H1 (cell line): Measurements from ENCODE around the gene CEACAM21.

Experiments
- BRCA1 ChIP-seq: IDR thresholded peaks from 2 replicates; pipeline ENCODE4 v1.6.1; 2012; ENCODE audit warnings: low read depth, low read length, improper control_type of control experiment
- EP300 ChIP-seq, 2 experiments: IDR thresholded peaks; 1 replicate in 1 of 2; 2 replicates in 1 of 2; pipeline ENCODE4 v1.6.1; 2011 to 2012; ENCODE audit warnings: low read depth in 2 of 2, low read length in 2 of 2, mild to moderate bottlenecking in 2 of 2, borderline replicate concordance in 1 of 2, inconsistent platforms in 1 of 2, moderate library complexity in 1 of 2
- POLR2AphosphoS5 ChIP-seq: IDR thresholded peaks from 2 replicates; pipeline ENCODE4 v1.6.1; 2011; ENCODE audit warnings: low read depth, low read length
- POU5F1 ChIP-seq: IDR thresholded peaks from 2 replicates; pipeline ENCODE4 v1.6.1; 2011; ENCODE audit warnings: low read depth, mild to moderate bottlenecking, low read length, moderate library complexity
- RFX5 ChIP-seq: IDR thresholded peaks from 2 replicates; pipeline ENCODE4 v1.6.1; 2011; ENCODE audit warnings: low read depth, low read length, improper control_type of control experiment, borderline replicate concordance
- SIX5 ChIP-seq: IDR thresholded peaks from 2 replicates; pipeline ENCODE4 v1.6.1; 2011; ENCODE audit warnings: mild to moderate bottlenecking, low read depth, low read length
- TF ChIP-seq, protein P1 (sequence below), 3 experiments: IDR thresholded peaks; 1 replicate in 2 of 3; 2 replicates in 1 of 3; pipeline versions ENCODE4 v1.5.1 to v1.6.1; 2011; ENCODE audit warnings: low read length in 3 of 3, mild to moderate bottlenecking in 3 of 3, inconsistent platforms in 2 of 3, low read depth in 1 of 3, moderate library complexity in 1 of 3; ENCODE audit not compliant: insufficient read depth in 1 of 3; ENCODE audit errors: control extremely low read depth in 1 of 3
- TF ChIP-seq, protein P2 (sequence below): IDR thresholded peaks from 2 replicates; pipeline ENCODE4 v1.6.1; 2011; ENCODE audit warnings: low read length, improper control_type of control experiment

DNA sequence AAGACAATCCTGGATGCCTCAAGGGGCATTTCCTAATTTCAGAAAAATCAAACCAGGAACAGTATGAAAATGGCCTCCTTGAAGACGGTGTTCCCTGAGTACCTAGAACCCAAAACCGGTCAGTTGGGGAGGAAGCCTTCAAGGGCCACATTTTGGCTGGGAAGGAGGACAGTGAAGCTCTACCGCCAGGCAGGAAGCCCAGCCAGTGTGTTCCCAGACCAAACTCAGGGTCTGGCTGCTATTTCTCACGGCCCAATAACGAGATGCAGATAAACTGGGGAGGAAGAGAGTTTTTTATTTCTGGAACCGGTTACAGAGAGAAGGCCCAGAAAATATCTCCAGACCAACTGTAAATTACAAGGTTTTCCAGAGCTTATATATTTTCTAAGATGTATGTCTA, 24.3 kb upstream of the CEACAM21 start:
- TF ChIP-seq, protein P1, sequence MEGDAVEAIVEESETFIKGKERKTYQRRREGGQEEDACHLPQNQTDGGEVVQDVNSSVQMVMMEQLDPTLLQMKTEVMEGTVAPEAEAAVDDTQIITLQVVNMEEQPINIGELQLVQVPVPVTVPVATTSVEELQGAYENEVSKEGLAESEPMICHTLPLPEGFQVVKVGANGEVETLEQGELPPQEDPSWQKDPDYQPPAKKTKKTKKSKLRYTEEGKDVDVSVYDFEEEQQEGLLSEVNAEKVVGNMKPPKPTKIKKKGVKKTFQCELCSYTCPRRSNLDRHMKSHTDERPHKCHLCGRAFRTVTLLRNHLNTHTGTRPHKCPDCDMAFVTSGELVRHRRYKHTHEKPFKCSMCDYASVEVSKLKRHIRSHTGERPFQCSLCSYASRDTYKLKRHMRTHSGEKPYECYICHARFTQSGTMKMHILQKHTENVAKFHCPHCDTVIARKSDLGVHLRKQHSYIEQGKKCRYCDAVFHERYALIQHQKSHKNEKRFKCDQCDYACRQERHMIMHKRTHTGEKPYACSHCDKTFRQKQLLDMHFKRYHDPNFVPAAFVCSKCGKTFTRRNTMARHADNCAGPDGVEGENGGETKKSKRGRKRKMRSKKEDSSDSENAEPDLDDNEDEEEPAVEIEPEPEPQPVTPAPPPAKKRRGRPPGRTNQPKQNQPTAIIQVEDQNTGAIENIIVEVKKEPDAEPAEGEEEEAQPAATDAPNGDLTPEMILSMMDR (IDR thresholded peaks at IDR 0.05; ENCODE audit: control extremely low read depth in 1 of 3, insufficient read depth in 1 of 3, low read depth in 1 of 3, low read length in 3 of 3) = no peak
- TF ChIP-seq POU5F1 (no peak), RFX5 (no peak), EP300 (IDR thresholded peaks at IDR 0.05; ENCODE audit: borderline replicate concordance in 1 of 2, low read depth in 2 of 2, low read length in 2 of 2) (no peak), BRCA1 (no peak), POLR2AphosphoS5 (no peak), SIX5 (no peak)
- TF ChIP-seq, protein P2, sequence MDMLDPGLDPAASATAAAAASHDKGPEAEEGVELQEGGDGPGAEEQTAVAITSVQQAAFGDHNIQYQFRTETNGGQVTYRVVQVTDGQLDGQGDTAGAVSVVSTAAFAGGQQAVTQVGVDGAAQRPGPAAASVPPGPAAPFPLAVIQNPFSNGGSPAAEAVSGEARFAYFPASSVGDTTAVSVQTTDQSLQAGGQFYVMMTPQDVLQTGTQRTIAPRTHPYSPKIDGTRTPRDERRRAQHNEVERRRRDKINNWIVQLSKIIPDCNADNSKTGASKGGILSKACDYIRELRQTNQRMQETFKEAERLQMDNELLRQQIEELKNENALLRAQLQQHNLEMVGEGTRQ = no peak
